H1 (cell line): ENCODE data around the gene UROD. TPM values are rescaled to one million over a fixed set of nuclear protein-coding genes. Genes with fewer than 3 reads are reported as not detected.

Experiments used
- BACH1 ChIP-seq: IDR thresholded peaks from 2 replicates; pipeline ENCODE4 v1.6.1; 2012; ENCODE audit warnings: low read length, improper control_type of control experiment
- BCL11A ChIP-seq, 2 experiments: IDR thresholded peaks; one replicate each; pipeline ENCODE4 v1.6.1; 2011; ENCODE audit warnings: low read depth in 2 of 2, low read length in 2 of 2, mild to moderate bottlenecking in 2 of 2
- BRCA1 ChIP-seq: IDR thresholded peaks from 2 replicates; pipeline ENCODE4 v1.6.1; 2012; ENCODE audit warnings: low read depth, low read length, improper control_type of control experiment
- CEBPB ChIP-seq: IDR thresholded peaks from 2 replicates; pipeline ENCODE4 v1.6.1; 2012; ENCODE audit warnings: low read depth, low read length
- CHD2 ChIP-seq: IDR thresholded peaks from 2 replicates; pipeline ENCODE4 v1.6.1; 2012; ENCODE audit warnings: low read length, improper control_type of control experiment
- CREB1 ChIP-seq: IDR thresholded peaks from 2 replicates; pipeline ENCODE4 v1.6.1; 2012; ENCODE audit warnings: inconsistent platforms
- E2F6 ChIP-seq: IDR thresholded peaks from 2 replicates; pipeline ENCODE4 v1.6.1; 2012; ENCODE audit warnings: inconsistent platforms
- EZH2 ChIP-seq: fragments of 200-600 bp; sonication (generic); IDR thresholded peaks from 2 replicates; pipeline ENCODE4 v1.7.1; 2012; ENCODE audit warnings: low read depth, mild to moderate bottlenecking, moderate library complexity, low read length, inconsistent platforms; ENCODE audit not compliant: severe bottlenecking
- GABPA ChIP-seq: IDR thresholded peaks from 2 replicates; pipeline ENCODE4 v1.6.1; 2011; ENCODE audit warnings: mild to moderate bottlenecking, low read length, moderate library complexity, borderline replicate concordance; ENCODE audit not compliant: insufficient read depth
- JUN ChIP-seq: IDR thresholded peaks from 2 replicates; pipeline ENCODE4 v1.6.1; 2011; ENCODE audit warnings: low read depth, mild to moderate bottlenecking, improper control_type of control experiment, low read length
- KDM1A ChIP-seq: fragments of 200-600, 300-600 bp; sonication (generic); IDR thresholded peaks from 2 replicates; pipeline ENCODE4 v1.7.1; 2016; ENCODE audit warnings: mild to moderate bottlenecking, low read length, borderline replicate concordance
- KDM5A ChIP-seq: fragments of 200-600 bp; IDR thresholded peaks from 2 replicates; pipeline ENCODE4 v1.7.1; 2012; ENCODE audit warnings: mild to moderate bottlenecking, low read length, inconsistent platforms, mixed read lengths
- PHF8 ChIP-seq: fragments of 200-600 bp; sonication (generic); conservative IDR thresholded peaks from 2 replicates; pipeline ENCODE4 v1.7.1; 2012; ENCODE audit warnings: low read depth, mild to moderate bottlenecking, inconsistent platforms, low read length, moderate library complexity
- POLR2A ChIP-seq, 2 experiments: IDR thresholded peaks; 1 replicate in 1 of 2; 2 replicates in 1 of 2; pipeline ENCODE4 v1.6.1; 2011; ENCODE audit warnings: low read depth in 2 of 2, low read length in 2 of 2, mild to moderate bottlenecking in 2 of 2; ENCODE audit errors: control extremely low read depth in 1 of 2
- POU5F1 ChIP-seq: IDR thresholded peaks from 2 replicates; pipeline ENCODE4 v1.6.1; 2011; ENCODE audit warnings: low read depth, mild to moderate bottlenecking, low read length, moderate library complexity
- RAD21 ChIP-seq, 2 experiments: IDR thresholded peaks in 1 of 2; conservative IDR thresholded peaks in 1 of 2; 2 replicates each; pipeline ENCODE4 v1.6.1; 2011; ENCODE audit warnings: low read depth in 2 of 2, low read length in 2 of 2, improper control_type of control experiment in 1 of 2, inconsistent platforms in 1 of 2, mild to moderate bottlenecking in 1 of 2, moderate library complexity in 1 of 2
- RFX5 ChIP-seq: IDR thresholded peaks from 2 replicates; pipeline ENCODE4 v1.6.1; 2011; ENCODE audit warnings: low read depth, low read length, improper control_type of control experiment, borderline replicate concordance
- RXRA ChIP-seq: IDR thresholded peaks from 2 replicates; pipeline ENCODE4 v1.6.1; 2011; ENCODE audit warnings: low read depth, mild to moderate bottlenecking, low read length, moderate library complexity; ENCODE audit not compliant: insufficient read depth
- SIX5 ChIP-seq: IDR thresholded peaks from 2 replicates; pipeline ENCODE4 v1.6.1; 2011; ENCODE audit warnings: mild to moderate bottlenecking, low read depth, low read length
- SP2 ChIP-seq: IDR thresholded peaks from 2 replicates; pipeline ENCODE4 v1.6.1; 2012; ENCODE audit warnings: mild to moderate bottlenecking, low read length, inconsistent platforms
- SP4 ChIP-seq: IDR thresholded peaks from 2 replicates; pipeline ENCODE4 v1.6.1; 2012; ENCODE audit warnings: low read length, inconsistent platforms
- TAF1 ChIP-seq: IDR thresholded peaks from 2 replicates; pipeline ENCODE4 v1.6.1; 2011; ENCODE audit warnings: mild to moderate bottlenecking, low read depth, low read length
- TAF7 ChIP-seq: optimal IDR thresholded peaks from 2 replicates; pipeline ENCODE3; 2011; ENCODE audit warnings: low read depth, mild to moderate bottlenecking, inconsistent platforms, low read length, moderate library complexity, borderline replicate concordance
- polyA plus RNA-seq, 7 experiments: library from polyadenylated mRNA; depleted of rRNA in 3 of 7; stranded (reverse) in 5 of 7; unstranded in 2 of 7; fragments of >200 nt in 5 of 7; fragments of 200-250 nt in 2 of 7; gene quantifications; 1 replicate in 5 of 7; 2 replicates in 1 of 7; 4 replicates in 1 of 7; pipeline versions ENCODE4 v1.2.1 to v1.2.3, GENCODE V29; 2011 to 2013; ENCODE audit warnings: missing spikeins in 2 of 7, mixed read lengths in 2 of 7
- total RNA-seq: library from RNA; stranded (reverse); fragmentation: NEBNext Ultra II Directional; extraction: Animal tissue kit (Norgen Biotek cat#: 25700); gene quantifications from 2 replicates; pipeline ENCODE4 v1.2.1, GENCODE V29; 2021
- TF ChIP-seq, protein P1 (sequence below): IDR thresholded peaks from 2 replicates; pipeline ENCODE4 v1.6.1; 2011; ENCODE audit warnings: low read length, improper control_type of control experiment

The UROD gene
- total and polyA plus RNA-seq, 2 of the 8 experiments (the other 6 are each of a cell fraction or from before 2014, with no cell fraction given) = 86.6 to 220 TPM

DNA sequence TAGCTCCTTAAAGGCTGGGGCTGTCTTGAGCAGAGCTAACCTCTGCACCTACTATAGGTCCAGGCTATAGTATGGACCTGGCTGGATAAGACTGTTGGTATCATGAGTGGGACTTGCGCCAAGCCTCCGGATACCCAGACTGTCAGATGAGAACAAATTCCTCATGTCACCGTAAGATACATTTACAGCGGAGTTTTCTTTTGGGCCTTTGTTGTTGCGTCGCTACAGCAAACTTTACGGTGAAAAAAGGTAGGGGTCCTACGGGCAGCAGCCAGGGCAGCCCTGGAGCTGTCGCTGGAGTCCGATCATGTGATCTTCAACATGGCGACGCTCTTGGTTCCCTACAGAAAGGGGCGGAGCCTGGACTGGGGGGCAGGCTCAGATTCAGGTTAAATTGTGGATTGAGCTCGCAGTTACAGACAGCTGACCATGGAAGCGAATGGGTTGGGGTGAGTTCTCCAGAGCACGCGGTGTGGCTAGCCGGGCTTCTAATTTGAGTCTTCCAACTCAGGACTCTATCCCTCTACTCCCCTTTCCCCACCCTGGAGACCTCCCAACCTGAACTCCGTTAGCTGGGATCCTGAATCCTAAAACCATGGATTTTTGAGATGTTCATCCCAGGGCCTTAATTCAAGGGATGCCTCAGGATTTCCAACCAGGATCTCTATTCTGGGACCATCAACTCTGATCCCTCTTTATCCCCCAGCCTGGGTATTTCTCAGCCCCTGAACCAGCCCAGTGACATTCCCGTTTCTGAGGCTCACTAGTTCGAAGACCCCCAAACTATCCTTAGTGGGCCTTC is at the start of gene UROD (continued):
- TF ChIP-seq RXRA (no peak), GABPA (no peak), POLR2A (IDR thresholded peaks at IDR 0.05; ENCODE audit: control extremely low read depth in 1 of 2, low read depth in 2 of 2, low read length in 2 of 2) (peak in 1 of 2 experiments; percentile 86; a peak in 2 of 3 replicates), PHF8 (peak; percentile 61), CHD2 (no peak), CEBPB (no peak), POU5F1 (no peak), EZH2 (no peak), BACH1 (no peak), CREB1 (peak; percentile 74), SP4 (peak; percentile 99), SIX5 (no peak), RAD21 (IDR thresholded peaks at IDR 0.05 in 1 of 2, conservative IDR thresholded peaks at IDR 0.05 in 1 of 2; ENCODE audit: low read depth in 2 of 2, low read length in 2 of 2) (no peak; a peak in 1 of 4 replicates), KDM5A (peak; percentile 35; the same call in 1 of the 2 replicates), KDM1A (no peak), RFX5 (no peak), BRCA1 (no peak), TAF7 (peak; percentile 81), TAF1 (peak; percentile 90), E2F6 (no peak; the same call in 1 of the 2 replicates), JUN (no peak), BCL11A (IDR thresholded peaks at IDR 0.05; ENCODE audit: low read depth in 2 of 2, low read length in 2 of 2) (no peak), SP2 (no peak)
- TF ChIP-seq, protein P1, sequence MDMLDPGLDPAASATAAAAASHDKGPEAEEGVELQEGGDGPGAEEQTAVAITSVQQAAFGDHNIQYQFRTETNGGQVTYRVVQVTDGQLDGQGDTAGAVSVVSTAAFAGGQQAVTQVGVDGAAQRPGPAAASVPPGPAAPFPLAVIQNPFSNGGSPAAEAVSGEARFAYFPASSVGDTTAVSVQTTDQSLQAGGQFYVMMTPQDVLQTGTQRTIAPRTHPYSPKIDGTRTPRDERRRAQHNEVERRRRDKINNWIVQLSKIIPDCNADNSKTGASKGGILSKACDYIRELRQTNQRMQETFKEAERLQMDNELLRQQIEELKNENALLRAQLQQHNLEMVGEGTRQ = peak; percentile 95
